Activated T-cell treated with anti-CD3 and anti-CD28 coated beads, Interleukin-2, amount 50 U/mL, for 24 hours (primary cell): Measurements from ENCODE around the gene HES7.
"Not testable (repeated sequence)": the region's sequence is repeated elsewhere in the genome, so short reads cannot be mapped to it uniquely, and the experiment has no call there.

Source experiments
- DNase-seq: peaks from one replicate; pipeline ENCODE4 v3.0.0-alpha.2; 2020
- H3K27ac Mint-ChIP-seq: 2 replicates; pipeline ENCODE4 v1.8.0; 2020; ENCODE audit warnings: mild to moderate bottlenecking, mixed read lengths
- H3K27me3 Mint-ChIP-seq: 2 replicates; pipeline ENCODE4 v1.8.0; 2020; ENCODE audit warnings: mixed read lengths
- H3K36me3 Mint-ChIP-seq: 2 replicates; pipeline ENCODE4 v1.8.0; 2020; ENCODE audit warnings: low read depth, mixed read lengths
- H3K4me1 Mint-ChIP-seq: 2 replicates; pipeline ENCODE4 v1.8.0; 2020; ENCODE audit warnings: low read depth, mixed read lengths
- H3K4me3 Mint-ChIP-seq: 2 replicates; pipeline ENCODE4 v1.8.0; 2020; ENCODE audit warnings: mild to moderate bottlenecking, moderate library complexity, mixed read lengths
- H3K9me3 Mint-ChIP-seq: 2 replicates; pipeline ENCODE4 v1.8.0; 2020; ENCODE audit warnings: mixed read lengths

HES7 gene

DNA sequence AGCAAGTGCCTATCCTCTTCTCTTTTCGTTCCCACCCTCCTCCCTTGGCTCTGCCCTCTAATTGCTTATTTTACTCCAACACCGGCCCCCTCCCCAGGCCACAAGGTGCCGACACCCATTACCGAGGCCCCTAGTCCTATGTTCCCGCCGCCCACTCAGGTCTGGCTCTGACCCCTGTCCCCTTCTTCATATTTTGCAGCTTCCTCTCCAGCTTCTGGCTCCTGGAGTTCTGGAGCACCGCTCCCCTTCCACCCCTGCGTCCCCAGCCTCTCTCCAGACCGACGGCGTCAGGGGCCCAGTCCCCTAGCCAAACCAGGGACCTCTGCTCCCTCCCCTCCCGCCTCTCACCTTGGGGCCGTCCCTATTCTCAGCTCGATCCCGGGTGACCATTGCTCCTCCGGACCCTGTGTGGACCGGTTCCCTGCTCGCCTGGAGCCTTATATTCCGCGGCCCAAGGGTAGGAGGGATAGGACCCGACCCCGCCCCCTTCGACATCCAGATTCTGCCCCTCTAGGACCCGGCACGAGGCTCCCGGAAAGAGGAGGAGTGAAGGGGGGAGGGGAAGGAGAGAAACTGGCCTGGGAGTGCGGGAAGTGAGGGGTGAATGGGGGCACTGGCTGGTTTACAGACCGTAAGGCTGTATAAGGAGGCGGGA lies at the start of gene HES7:
HES7 (minus strand) TSS at position 412 of the 655 bp plus-strand sequence; CDS start at position 390, 22 bp downstream.
- DNase-seq = peak; percentile 57
- H3K27me3 Mint-ChIP-seq = peaks cover 43% of the 10 kb centered on the region
- peaks cover 2% of the 10 kb centered on the region for H3K36me3 Mint-ChIP-seq
- peak within 1 kb of the TSS; percentile 82 for H3K4me3 Mint-ChIP-seq
- peaks cover 69% of the 10 kb centered on the region for H3K4me1 Mint-ChIP-seq
- peak within 1 kb of the TSS; percentile 97 for H3K27ac Mint-ChIP-seq
- no peaks in the 10 kb centered on the region for H3K9me3 Mint-ChIP-seq

DNA sequence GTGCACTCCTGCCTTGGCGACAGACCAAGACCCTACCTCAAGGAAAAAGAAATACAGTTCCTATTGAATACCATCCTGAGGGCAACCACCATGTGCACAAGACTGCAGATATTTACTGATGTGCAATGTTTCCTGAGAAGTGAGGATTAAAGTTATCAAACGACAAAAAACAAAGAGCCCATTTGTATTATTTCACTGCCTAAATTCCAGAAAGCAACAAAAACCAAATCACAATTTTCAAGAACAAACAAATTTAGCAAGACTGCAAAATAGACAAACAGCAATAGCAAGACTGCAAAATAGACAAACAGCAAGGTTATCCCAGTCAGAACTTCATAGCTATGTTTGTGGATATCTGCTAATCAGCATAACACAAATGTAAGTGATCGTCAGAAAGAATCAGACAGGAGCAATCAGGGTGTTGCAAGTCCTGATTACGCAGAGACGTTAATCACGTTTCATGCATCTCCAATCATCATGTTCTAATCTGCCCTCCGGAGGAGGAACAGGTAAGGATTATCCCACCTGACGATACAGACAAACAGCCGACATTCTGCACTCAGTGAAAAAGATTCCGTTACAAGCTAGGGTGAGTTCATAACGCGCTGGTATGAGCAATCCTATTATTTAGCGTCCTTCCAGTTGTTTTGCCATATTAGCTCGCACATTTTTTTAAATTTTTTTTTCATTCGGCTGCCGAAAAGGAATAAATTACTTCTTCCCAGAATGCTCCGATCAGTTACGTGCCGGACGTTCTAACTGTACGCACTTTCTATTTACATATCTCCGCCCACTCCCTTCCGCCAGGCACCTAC lies 49.4 kb upstream of the HES7 start:
- Mint-ChIP-seq H3K27ac (peak overlapping the region; percentile 100), H3K4me3 (peak overlapping the region; percentile 78), H3K36me3 (peaks cover 5% of the 10 kb centered on the region), H3K9me3 (no peaks in the 10 kb centered on the region), H3K27me3 (no peaks in the 10 kb centered on the region), H3K4me1 (peaks cover 47% of the 10 kb centered on the region)
- peak; percentile 68 for DNase-seq

DNA sequence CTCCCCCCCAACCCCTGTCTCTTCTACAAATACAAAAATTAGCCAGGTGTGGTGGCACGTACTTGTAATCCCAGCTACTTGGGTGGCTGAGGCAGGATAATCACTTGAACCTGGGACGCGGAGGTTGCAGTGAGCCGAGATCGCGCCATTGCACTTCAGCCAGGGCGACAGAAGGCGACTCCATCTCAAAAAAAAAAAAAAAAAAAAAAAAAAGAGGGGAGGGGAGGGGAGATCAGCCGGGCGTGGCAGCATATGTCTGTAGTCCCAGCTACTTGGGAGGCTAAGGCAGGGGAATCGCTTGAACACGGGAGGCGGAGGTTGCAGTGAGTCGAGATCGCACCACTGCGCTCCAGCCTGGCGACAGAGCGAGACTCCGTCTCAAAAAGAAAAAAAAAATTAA lies 46.3 kb upstream of the HES7 start:
- not testable (repeated sequence) for H3K27me3 Mint-ChIP-seq, DNase-seq, H3K9me3 Mint-ChIP-seq, H3K27ac Mint-ChIP-seq, H3K36me3 Mint-ChIP-seq, H3K4me3 Mint-ChIP-seq
- peaks cover 32% of the 10 kb centered on the region for H3K4me1 Mint-ChIP-seq

DNA sequence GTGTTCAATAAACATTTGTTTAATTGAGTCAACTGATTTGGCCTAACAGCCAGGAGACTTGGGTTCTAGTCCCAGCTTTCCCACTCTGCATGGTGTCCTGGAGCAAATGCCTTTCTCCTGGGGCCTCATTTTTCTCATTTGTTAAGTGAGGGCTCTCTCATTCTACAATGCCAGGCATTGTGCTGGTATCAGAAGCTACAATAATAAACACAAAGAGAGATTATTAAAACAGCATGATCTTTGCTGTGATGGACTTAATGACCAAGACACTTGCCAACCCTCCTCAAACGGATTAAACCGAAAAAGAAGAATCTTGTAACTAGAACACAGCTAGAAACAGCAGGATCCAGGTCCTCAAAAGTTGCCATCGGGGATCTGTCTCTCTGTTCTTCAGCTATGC lies 43.6 kb upstream of the HES7 start:
- H3K9me3 Mint-ChIP-seq = no peaks in the 10 kb centered on the region
- H3K4me3 Mint-ChIP-seq = no peak overlapping the region
- H3K36me3 Mint-ChIP-seq = no peaks in the 10 kb centered on the region
- H3K4me1 Mint-ChIP-seq = peaks cover 34% of the 10 kb centered on the region
- DNase-seq = no peak
- H3K27me3 Mint-ChIP-seq = no peaks in the 10 kb centered on the region
- no peak overlapping the region for H3K27ac Mint-ChIP-seq

DNA sequence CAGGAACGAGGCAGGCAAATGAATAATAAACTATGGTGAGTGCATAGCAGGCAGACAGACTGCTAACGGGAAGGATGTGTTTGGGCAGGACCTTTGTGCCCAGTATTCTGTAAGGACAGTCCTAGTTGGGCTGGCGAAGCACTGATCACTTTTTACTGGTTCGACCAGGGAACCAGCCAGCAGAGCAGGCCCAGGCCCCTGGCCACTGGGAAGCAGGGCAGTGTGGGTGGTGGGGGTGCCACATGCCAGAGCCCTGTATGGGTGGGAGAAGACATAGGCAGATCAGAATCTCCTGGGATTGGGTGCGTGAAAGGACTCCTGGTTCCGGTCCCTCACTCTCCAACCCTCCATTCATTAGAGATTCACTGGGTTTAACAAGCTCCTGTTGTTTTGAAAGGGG lies 42.8 kb upstream of the HES7 start:
- Mint-ChIP-seq H3K4me3 (no peak overlapping the region), H3K27me3 (no peaks in the 10 kb centered on the region), H3K36me3 (peaks cover 3% of the 10 kb centered on the region), H3K9me3 (no peaks in the 10 kb centered on the region), H3K27ac (no peak overlapping the region), H3K4me1 (peaks cover 33% of the 10 kb centered on the region)
- no peak for DNase-seq

DNA sequence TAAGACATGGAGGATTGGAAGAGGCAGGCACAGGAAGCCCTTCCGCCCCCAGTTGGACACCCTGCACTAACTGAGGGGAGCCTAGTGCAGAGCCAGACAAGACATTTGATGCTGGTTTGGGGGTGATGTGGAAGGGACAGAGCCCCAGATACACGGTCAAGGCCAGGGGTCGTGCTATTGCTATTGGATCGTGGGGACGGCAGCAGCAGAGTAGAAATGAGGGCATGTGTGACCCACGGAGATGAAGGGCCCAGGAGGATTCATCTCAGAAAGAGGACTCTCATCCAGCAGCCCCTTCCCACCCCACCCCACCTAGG lies 40.9 kb upstream of the HES7 start:
- Mint-ChIP-seq H3K36me3 (peaks cover 22% of the 10 kb centered on the region), H3K9me3 (no peaks in the 10 kb centered on the region), H3K27ac (peak overlapping the region; percentile 98), H3K27me3 (no peaks in the 10 kb centered on the region), H3K4me1 (peaks cover 47% of the 10 kb centered on the region), H3K4me3 (peak overlapping the region; percentile 82)
- peak; percentile 44 for DNase-seq

DNA sequence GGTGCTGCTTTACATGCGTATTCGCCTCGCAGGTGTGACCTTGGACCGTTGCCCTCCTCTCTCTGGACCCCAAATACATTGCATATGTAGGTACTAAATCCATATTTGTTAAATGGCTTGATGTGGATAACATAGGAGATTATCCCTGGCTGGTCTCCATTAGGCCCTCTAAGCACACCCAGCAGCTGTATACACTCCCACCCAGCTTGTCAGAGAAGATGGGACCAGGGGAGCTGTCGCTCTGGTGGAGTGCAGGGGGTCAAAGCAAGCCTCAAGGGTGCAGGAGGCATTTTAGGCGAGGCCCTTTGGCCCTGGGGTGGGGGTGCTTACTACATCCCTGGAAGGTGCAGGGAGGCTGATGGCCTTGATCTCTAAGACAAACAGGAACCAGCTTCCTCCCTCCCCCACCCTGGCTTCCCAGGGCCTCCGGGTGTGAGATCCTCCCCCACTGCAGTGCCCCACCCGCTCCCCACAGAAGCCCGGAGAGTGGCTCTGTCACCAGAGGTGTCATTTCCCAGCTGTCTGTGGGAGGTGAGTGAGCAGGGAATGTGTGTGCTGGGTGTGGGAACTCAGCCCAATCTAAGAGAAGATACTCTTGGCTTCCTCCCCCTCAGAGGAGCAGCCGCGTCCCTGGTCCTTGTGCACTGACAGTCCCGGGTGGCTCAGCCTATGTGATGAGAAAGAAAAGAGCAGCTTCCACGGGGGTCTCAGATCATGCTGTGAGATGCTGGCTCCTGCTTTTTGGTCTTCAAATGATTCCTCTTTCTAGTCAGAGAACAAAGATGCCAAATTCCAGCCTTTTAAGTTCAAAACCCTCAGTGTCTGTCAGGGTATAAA lies 40.3 kb upstream of the HES7 start:
- peak; percentile 82 for DNase-seq
- Mint-ChIP-seq H3K4me3 (peak overlapping the region; percentile 82), H3K9me3 (no peaks in the 10 kb centered on the region), H3K27me3 (no peaks in the 10 kb centered on the region), H3K4me1 (peaks cover 53% of the 10 kb centered on the region), H3K36me3 (peaks cover 28% of the 10 kb centered on the region), H3K27ac (peak overlapping the region; percentile 98)

DNA sequence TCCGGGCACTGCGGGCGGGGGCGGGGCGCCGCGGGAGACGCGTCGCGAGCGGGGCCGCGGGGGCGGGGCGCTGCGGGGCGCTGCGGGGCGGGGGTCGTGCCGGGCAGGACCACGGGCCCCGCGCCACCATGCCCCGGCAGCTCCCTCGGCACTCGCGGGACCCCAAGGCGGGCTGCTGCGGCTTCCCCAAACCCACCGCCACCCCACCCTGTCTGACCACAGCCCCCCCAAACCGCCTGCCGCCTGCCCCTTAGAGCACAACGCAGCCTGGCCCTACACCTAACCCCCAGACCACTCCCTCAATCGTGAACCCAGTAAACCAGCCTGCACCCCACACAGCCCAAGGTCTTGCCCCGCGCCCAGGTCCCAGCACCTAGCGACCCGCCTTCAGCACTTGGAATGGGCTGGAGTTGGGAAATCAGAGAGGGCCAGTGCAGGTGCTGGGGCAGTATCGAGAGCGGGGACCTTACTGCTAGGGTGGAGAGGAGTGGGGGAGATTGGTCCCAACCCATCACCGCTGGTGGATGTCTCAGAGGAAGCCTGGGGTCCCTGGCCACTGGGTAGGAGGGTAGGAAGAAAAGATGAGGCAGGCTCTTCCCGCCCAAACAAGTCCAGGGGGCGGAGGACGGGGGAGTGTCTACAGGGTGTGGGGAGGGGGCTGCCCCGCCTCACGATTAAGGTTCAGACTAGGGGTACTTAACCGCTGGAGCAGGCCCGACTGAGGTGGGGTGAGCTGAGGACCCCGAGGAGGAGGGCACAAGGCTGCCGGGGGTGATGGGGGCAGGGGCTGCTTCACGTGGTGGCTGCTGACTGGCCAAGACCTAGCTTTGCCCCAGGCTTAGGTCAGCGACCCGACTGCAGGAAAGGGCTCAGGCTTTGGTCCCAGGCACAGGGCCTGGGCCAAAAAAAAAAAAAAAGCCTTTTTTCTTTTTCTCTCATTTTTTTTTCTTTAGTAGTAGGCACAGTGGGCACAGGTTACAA lies 39.4 kb upstream of the HES7 start:
- H3K4me3 Mint-ChIP-seq = peak overlapping the region; percentile 87
- H3K27ac Mint-ChIP-seq = peak overlapping the region; percentile 98
- H3K9me3 Mint-ChIP-seq = no peaks in the 10 kb centered on the region
- peak; percentile 69 for DNase-seq
- no peaks in the 10 kb centered on the region for H3K27me3 Mint-ChIP-seq
- H3K36me3 Mint-ChIP-seq = peaks cover 36% of the 10 kb centered on the region
- peaks cover 60% of the 10 kb centered on the region for H3K4me1 Mint-ChIP-seq

DNA sequence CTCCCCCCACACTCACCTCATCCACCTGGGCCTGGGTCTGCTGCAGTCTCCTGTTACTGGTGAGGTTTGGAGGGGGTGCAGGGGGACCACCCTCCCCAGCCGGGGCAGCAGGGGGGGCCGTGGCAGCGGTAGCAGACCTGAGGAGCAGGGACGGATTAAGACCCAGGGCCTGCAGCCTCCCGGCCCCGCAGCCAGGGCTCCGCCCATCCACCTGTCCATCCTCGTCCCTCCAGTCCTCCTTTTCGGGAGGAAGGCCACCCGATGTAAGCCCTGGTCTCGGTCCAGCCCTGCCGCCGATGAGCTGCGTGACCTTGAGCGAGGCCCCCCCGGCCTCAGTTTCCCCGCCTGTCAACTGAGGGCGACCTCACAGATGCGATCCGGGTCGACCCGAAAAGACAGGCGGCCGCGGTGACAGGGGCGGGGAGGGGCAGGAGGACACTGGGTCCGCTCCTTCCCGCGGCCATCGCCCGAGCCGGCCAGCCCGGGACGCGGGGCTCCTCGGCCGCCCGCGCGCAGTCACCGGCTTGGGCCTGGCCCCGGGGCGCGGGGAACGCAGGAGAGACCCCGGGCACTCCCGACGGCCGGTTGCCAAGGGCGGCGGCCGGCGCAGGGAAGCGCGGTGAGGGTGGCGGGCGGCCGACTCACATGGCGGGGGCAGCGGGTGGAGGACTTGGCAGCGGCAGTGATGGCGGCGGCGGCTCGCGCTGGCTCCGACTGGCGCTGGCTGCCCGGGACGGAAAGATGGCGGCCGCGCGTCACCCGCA lies 38.5 kb upstream of the HES7 start, which contains the start of gene VAMP2:
VAMP2 (minus strand) TSS at position 716 of the 764 bp plus-strand sequence; CDS start at position 647, 69 bp downstream.
- peak within 1 kb of the TSS; percentile 87 for H3K4me3 Mint-ChIP-seq
- peak; percentile 88 for DNase-seq
- peaks cover 61% of the 10 kb centered on the region for H3K4me1 Mint-ChIP-seq

DNA sequence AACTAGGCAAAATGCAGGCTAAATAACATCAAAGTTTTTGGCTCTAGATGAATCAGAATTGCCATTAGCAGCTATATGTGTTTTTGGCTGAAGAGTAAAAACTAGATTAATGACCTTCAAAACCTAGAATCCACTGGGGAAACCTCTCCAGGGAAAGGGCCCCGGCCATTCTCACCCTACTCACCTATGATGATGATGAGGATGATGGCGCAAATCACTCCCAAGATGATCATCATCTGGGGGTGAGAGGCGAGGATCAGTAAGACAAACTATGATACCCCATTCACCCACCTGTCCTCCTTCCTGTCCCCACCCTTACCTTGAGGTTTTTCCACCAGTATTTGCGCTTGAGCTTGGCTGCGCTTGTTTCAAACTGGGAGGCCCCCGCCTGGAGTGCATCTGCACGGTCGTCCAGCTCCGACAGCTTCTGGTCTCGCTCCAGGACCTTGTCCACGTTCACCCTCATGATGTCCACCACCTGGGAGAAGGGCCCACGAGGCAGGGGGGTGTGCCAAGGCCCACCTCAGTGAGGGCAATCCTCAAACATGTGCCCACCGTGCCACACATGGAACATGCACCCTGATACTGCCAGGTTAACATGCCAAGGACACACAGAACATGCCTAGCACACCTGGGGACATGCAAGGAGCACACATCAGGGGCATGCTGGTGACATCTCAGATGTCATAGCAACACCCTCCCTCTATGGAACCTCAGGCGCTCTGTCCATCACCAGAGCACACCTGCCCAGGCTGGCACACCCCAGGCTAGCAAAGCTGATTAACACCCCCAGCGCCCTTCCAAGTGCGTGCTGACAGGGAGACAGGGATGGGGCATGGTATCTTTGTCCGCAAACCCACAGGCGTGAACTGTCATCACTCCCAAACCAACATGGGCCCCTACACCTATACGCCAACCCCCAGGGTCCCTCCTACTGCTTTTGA lies 37.7 kb upstream of the HES7 start:
- H3K9me3 Mint-ChIP-seq = no peaks in the 10 kb centered on the region
- peak overlapping the region; percentile 95 for H3K27ac Mint-ChIP-seq
- DNase-seq = peak; percentile 42
- H3K4me1 Mint-ChIP-seq = peaks cover 59% of the 10 kb centered on the region
- H3K36me3 Mint-ChIP-seq = peaks cover 40% of the 10 kb centered on the region
- H3K27me3 Mint-ChIP-seq = no peaks in the 10 kb centered on the region
- H3K4me3 Mint-ChIP-seq = peak overlapping the region; percentile 87

More for the DNA sequence above, 38.5 kb upstream of the HES7 start, which contains the start of gene VAMP2:
- Mint-ChIP-seq H3K27ac (peak within 1 kb of the TSS; percentile 98), H3K27me3 (no peaks in the 10 kb centered on the region), H3K9me3 (no peaks in the 10 kb centered on the region), H3K36me3 (peaks cover 40% of the 10 kb centered on the region)

DNA sequence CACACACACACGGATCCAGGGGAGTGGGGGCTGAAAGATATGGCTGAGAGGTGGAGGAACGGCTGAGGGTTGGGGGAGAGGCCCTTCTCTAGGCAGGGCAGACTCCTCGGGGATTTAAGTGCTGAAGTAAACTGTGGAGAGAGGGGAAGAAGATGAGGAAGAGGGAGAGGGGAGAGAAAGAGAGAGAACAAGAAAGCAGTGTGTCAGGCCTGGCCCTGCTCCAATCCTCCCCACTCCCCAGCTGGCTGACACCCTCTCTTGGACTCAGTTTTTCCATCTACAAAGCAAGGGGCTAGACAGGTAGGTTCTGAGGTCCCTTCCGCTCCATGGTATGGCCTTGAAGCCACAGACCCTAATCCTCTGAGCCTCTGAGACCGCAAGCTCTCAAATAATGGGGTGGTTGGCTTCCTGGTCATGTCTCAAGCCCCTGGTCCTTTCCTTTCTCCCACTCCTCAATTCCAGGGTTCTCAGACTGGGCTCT lies 36.9 kb upstream of the HES7 start:
- DNase-seq = no peak
- Mint-ChIP-seq H3K36me3 (peaks cover 40% of the 10 kb centered on the region), H3K27me3 (no peaks in the 10 kb centered on the region), H3K9me3 (no peaks in the 10 kb centered on the region), H3K27ac (peak overlapping the region; percentile 95), H3K4me1 (peaks cover 57% of the 10 kb centered on the region), H3K4me3 (peak overlapping the region; percentile 87)

DNA sequence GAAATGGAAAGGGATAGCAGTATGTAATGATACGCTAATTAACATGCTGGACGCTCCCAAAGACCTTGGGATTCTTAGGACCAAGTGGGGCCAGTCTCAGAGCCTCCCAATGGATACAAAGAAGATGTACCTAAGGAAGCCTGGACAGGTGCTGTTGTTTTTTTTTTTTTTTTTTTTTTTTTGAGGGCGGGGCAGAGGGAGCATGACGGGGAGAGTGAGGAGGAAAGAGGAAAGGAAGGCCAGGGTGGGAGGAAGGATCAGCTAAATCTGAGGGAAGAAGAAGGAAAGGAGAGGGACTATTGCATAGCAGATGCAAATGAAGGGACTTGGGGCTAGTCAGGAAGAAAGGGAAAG lies 36.3 kb upstream of the HES7 start:
- Mint-ChIP-seq H3K36me3 (peaks cover 40% of the 10 kb centered on the region), H3K9me3 (no peaks in the 10 kb centered on the region), H3K27ac (peak overlapping the region; percentile 92), H3K27me3 (no peaks in the 10 kb centered on the region), H3K4me3 (peak overlapping the region; percentile 40), H3K4me1 (peaks cover 57% of the 10 kb centered on the region)
- DNase-seq = no peak
